HCT116 (cell line): ENCODE measurements around the gene PPP1R14C. TPM values are rescaled to one million over a fixed set of nuclear protein-coding genes. Genes with fewer than 3 reads are reported as not detected.

ENCODE experiments used
- ATAC-seq: fragments of 200-7000 bp; cut with Tn5 transposase; 2 replicates; pipeline ENCODE4 v1.9.1; 2020; ENCODE audit warnings: mild to moderate bottlenecking, moderate library complexity
- BruUV-seq: library from RNA; stranded (reverse); fragments of 400-500 nt; replicated peaks from 2 replicates; lab custom pipeline; 2021; lab: Mats Ljungman, UMichigan
- CTCF ChIA-PET: fragments of 300-600 bp; sonication (Branson Sonifier 250); formaldehyde crosslinking; loops from one replicate; lab custom pipeline; 2021; ENCODE audit warnings: antibody characterized with exemption; lab: Charles Lee
- POLR2A ChIA-PET: fragments of 300-600, 350-600 bp; sonication (Branson Sonifier 250); formaldehyde crosslinking; loops from one replicate; lab custom pipeline; 2021; ENCODE audit warnings: antibody characterized with exemption; lab: Charles Lee
- RAD21 ChIA-PET, 2 experiments: fragments of 300-600 bp; sonication (Branson Sonifier 250); formaldehyde crosslinking; loops; one replicate each; lab custom pipeline; 2023; ENCODE audit warnings: low total read pairs in 2 of 2; ENCODE audit not compliant: uncharacterized antibody in 2 of 2, unreplicated experiment in 2 of 2, low non-redundant PET in 1 of 2; lab: Charles Lee
- DNase-seq: peaks from one replicate; pipeline ENCODE4 v3.0.0-alpha.2; 2010; ENCODE audit warnings: low read depth, low spot score
- H2AFZ ChIP-seq: fragments of 200-600 bp; shearing (Covaris generic), sonication (generic); 2 replicates; pipeline ENCODE4 v1.6.1; 2017; ENCODE audit warnings: low read depth, mixed run types, mixed read lengths, antibody characterized with exemption, low read length; ENCODE audit not compliant: poor library complexity, severe bottlenecking
- H3K27ac ChIP-seq: 2 replicates; pipeline ENCODE4 v1.5.1; 2012; ENCODE audit warnings: low read depth, low read length
- H3K27me3 ChIP-seq: fragments of 200-600 bp; sonication (generic); 2 replicates; pipeline ENCODE4 v1.6.1; 2016; ENCODE audit warnings: mixed run types, low read length, mixed read lengths; ENCODE audit not compliant: insufficient read depth
- H3K36me3 ChIP-seq, 2 experiments: fragments of 200-500 bp in 1 of 2; fragments of 200-600 bp in 1 of 2; sonication (Bioruptor generic) in 1 of 2; sonication (generic) in 1 of 2; 2 replicates each; pipeline versions ENCODE4 v1.5.1 to v1.6.1; 2014 to 2016; ENCODE audit warnings: low read length in 2 of 2, inconsistent platforms in 1 of 2, mixed read lengths in 1 of 2, mixed run types in 1 of 2; ENCODE audit not compliant: insufficient read depth in 2 of 2, control insufficient read depth in 1 of 2
- H3K4me1 ChIP-seq, 2 experiments: fragments of 200-600 bp in 1 of 2; sonication (generic) in 1 of 2; 2 replicates each; pipeline versions ENCODE4 v1.5.1 to v1.6.1; 2012 to 2017; ENCODE audit warnings: low read length in 2 of 2, inconsistent platforms in 1 of 2, mild to moderate bottlenecking in 1 of 2, mixed read lengths in 1 of 2, mixed run types in 1 of 2, moderate library complexity in 1 of 2; ENCODE audit not compliant: insufficient read depth in 2 of 2, control insufficient read depth in 1 of 2
- H3K4me2 ChIP-seq: fragments of 200-600 bp; sonication (generic); 2 replicates; pipeline ENCODE4 v1.6.1; 2017; ENCODE audit warnings: mixed run types, low read length, mixed read lengths
- H3K4me3 ChIP-seq, 2 experiments: fragments of 200-600 bp in 1 of 2; sonication (generic) in 1 of 2; replicated peaks in 1 of 2; 2 replicates each; pipeline ENCODE4 v1.5.1; 2011 to 2016; ENCODE audit warnings: low read length in 2 of 2, control low read depth in 1 of 2, low read depth in 1 of 2, mild to moderate bottlenecking in 1 of 2, mixed read lengths in 1 of 2, mixed run types in 1 of 2
- H3K79me2 ChIP-seq: fragments of 200-600 bp; sonication (generic); 2 replicates; pipeline ENCODE4 v1.6.1; 2017; ENCODE audit warnings: mild to moderate bottlenecking, mixed run types, low read length, moderate library complexity, mixed read lengths; ENCODE audit not compliant: insufficient read depth
- H3K9ac ChIP-seq: fragments of 200-600 bp; sonication (generic); 2 replicates; pipeline ENCODE4 v1.6.1; 2016; ENCODE audit warnings: low read length, mixed read lengths
- H3K9me2 ChIP-seq: fragments of 200-600 bp; sonication (generic), shearing (Covaris generic); 2 replicates; pipeline ENCODE4 v1.6.1; 2017; ENCODE audit warnings: mixed run types, mild to moderate bottlenecking, moderate library complexity; ENCODE audit not compliant: insufficient read depth
- H3K9me3 ChIP-seq, 2 experiments: fragments of 200-500 bp in 1 of 2; fragments of 200-600 bp in 1 of 2; sonication (Bioruptor generic) in 1 of 2; sonication (generic) in 1 of 2; 2 replicates each; pipeline ENCODE4 v1.6.1; 2014 to 2017; ENCODE audit warnings: low read length in 2 of 2, mixed read lengths in 2 of 2, inconsistent platforms in 1 of 2, low read depth in 1 of 2, mild to moderate bottlenecking in 1 of 2, mixed run types in 1 of 2, moderate library complexity in 1 of 2; ENCODE audit not compliant: control insufficient read depth in 1 of 2, insufficient read depth in 1 of 2
- H4K20me1 ChIP-seq: fragments of 200-600 bp; sonication (generic), shearing (Covaris generic); 2 replicates; pipeline ENCODE4 v1.6.1; 2017; ENCODE audit warnings: mixed run types, mild to moderate bottlenecking, moderate library complexity; ENCODE audit not compliant: insufficient read depth
- ATF3 ChIP-seq: IDR thresholded peaks from 2 replicates; pipeline ENCODE4 v1.6.1; 2012
- CBX3 ChIP-seq: IDR thresholded peaks from 2 replicates; pipeline ENCODE4 v1.6.1; 2012; ENCODE audit warnings: low read depth
- EGR1 ChIP-seq: IDR thresholded peaks from 2 replicates; pipeline ENCODE4 v1.6.1; 2012; ENCODE audit warnings: low read depth
- ELF1 ChIP-seq: IDR thresholded peaks from 2 replicates; pipeline ENCODE4 v1.6.1; 2012; ENCODE audit warnings: low read depth, borderline replicate concordance
- EZH2 ChIP-seq: fragments of 200-600 bp; sonication (generic); IDR thresholded peaks from 2 replicates; pipeline ENCODE4 v1.6.1; 2017; ENCODE audit warnings: antibody characterized with exemption, mixed run types
- EZH2phosphoT487 ChIP-seq: fragments of 200-600 bp; IDR thresholded peaks from 2 replicates; pipeline ENCODE4 v1.6.1; 2018; ENCODE audit warnings: antibody characterized with exemption, borderline replicate concordance
- FOSL1 ChIP-seq: IDR thresholded peaks from 2 replicates; pipeline ENCODE4 v1.6.1; 2012; ENCODE audit warnings: low read depth
- JUND ChIP-seq: IDR thresholded peaks from 2 replicates; pipeline ENCODE4 v1.6.1; 2012
- POLR2A ChIP-seq: IDR thresholded peaks from 2 replicates; pipeline ENCODE4 v1.7.0; 2011; ENCODE audit warnings: borderline replicate concordance; ENCODE audit not compliant: insufficient read depth, insufficient read length; ENCODE audit errors: extremely low read depth
- POLR2AphosphoS5 ChIP-seq: IDR thresholded peaks from 2 replicates; pipeline ENCODE4 v1.6.1; 2011; ENCODE audit warnings: mild to moderate bottlenecking, low read depth, low read length, moderate library complexity
- RAD21 ChIP-seq: IDR thresholded peaks from 2 replicates; pipeline ENCODE4 v1.6.1; 2012; ENCODE audit warnings: low read depth, mild to moderate bottlenecking
- SP1 ChIP-seq: IDR thresholded peaks from 2 replicates; pipeline ENCODE4 v1.6.1; 2012; ENCODE audit warnings: low read depth
- SRF ChIP-seq: IDR thresholded peaks from 2 replicates; pipeline ENCODE4 v1.6.1; 2012; ENCODE audit warnings: low read depth
- YY1 ChIP-seq: IDR thresholded peaks from 2 replicates; pipeline ENCODE4 v1.6.1; 2011; ENCODE audit warnings: low read length, low read depth, moderate library complexity, mild to moderate bottlenecking; ENCODE audit not compliant: insufficient replicate concordance; ENCODE audit errors: extremely low read depth
- ZFX ChIP-seq: fragments of 450-650 bp; IDR thresholded peaks from 2 replicates; pipeline ENCODE4 v1.6.1; 2017
- intact Hi-C: fragments of 100-400 bp; cut with micrococcal nuclease; formaldehyde crosslinking; loops from 2 replicates; pipeline ENCODE4 v1.10.0; 2022
- total RNA-seq: library from RNA; stranded (reverse); gene quantifications from one replicate; pipeline ENCODE4 v1.2.1, GENCODE V29; 2021; ENCODE audit not compliant: unreplicated experiment
- TF ChIP-seq, protein P1 (sequence below): IDR thresholded peaks from 2 replicates; pipeline ENCODE4 v1.6.1; 2012
- TF ChIP-seq, protein P2 (sequence below), 3 experiments: fragments of 200-600 bp in 1 of 3; sonication (generic) in 1 of 3; IDR thresholded peaks in 2 of 3; conservative IDR thresholded peaks in 1 of 3; 2 replicates each; pipeline ENCODE4 v1.5.1; 2012 to 2017; ENCODE audit warnings: low read depth in 2 of 3, low read length in 2 of 3, antibody characterized with exemption in 1 of 3, borderline replicate concordance in 1 of 3, control low read depth in 1 of 3, mild to moderate bottlenecking in 1 of 3, mixed read lengths in 1 of 3, mixed run types in 1 of 3, moderate library complexity in 1 of 3; ENCODE audit not compliant: insufficient read depth in 1 of 3

PPP1R14C gene
- total RNA-seq, 1 experiment from 2014 or later: 7.8 TPM

GRCh38 chr6:150177259-150177951 is 34.6 kb downstream of the PPP1R14C start:
- Histone ChIP-seq H3K4me1 (no peaks in the 10 kb centered on the region), H3K9me3 (no peaks in the 10 kb centered on the region), H2AFZ (no peak overlapping the region), H3K27ac (no peak overlapping the region), H3K36me3 (no peaks in the 10 kb centered on the region), H3K9me2 (no peaks in the 10 kb centered on the region), H3K27me3 (no peaks in the 10 kb centered on the region), H3K79me2 (no peaks in the 10 kb centered on the region), H3K9ac (no peak overlapping the region), H4K20me1 (no peaks in the 10 kb centered on the region), H3K4me3 (no peak overlapping the region), H3K4me2 (no peak overlapping the region)
- no peak for DNase-seq
- CTCF ChIA-PET: no interaction called here
- RAD21 ChIA-PET: no interaction called here
- intact Hi-C loops: no loop called here
- TF ChIP-seq SP1 (no peak), FOSL1 (no peak), ZFX (no peak), EZH2phosphoT487 (no peak), POLR2A (no peak), YY1 (no peak), EGR1 (no peak), JUND (no peak), CBX3 (no peak), POLR2AphosphoS5 (no peak), ELF1 (no peak), ATF3 (no peak), EZH2 (no peak), SRF (no peak), RAD21 (no peak)
- TF ChIP-seq, protein P1, sequence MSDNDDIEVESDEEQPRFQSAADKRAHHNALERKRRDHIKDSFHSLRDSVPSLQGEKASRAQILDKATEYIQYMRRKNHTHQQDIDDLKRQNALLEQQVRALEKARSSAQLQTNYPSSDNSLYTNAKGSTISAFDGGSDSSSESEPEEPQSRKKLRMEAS: no peak
- TF ChIP-seq, protein P2, sequence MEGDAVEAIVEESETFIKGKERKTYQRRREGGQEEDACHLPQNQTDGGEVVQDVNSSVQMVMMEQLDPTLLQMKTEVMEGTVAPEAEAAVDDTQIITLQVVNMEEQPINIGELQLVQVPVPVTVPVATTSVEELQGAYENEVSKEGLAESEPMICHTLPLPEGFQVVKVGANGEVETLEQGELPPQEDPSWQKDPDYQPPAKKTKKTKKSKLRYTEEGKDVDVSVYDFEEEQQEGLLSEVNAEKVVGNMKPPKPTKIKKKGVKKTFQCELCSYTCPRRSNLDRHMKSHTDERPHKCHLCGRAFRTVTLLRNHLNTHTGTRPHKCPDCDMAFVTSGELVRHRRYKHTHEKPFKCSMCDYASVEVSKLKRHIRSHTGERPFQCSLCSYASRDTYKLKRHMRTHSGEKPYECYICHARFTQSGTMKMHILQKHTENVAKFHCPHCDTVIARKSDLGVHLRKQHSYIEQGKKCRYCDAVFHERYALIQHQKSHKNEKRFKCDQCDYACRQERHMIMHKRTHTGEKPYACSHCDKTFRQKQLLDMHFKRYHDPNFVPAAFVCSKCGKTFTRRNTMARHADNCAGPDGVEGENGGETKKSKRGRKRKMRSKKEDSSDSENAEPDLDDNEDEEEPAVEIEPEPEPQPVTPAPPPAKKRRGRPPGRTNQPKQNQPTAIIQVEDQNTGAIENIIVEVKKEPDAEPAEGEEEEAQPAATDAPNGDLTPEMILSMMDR (IDR thresholded peaks at IDR 0.05 in 2 of 3, conservative IDR thresholded peaks at IDR 0.05 in 1 of 3; ENCODE audit: borderline replicate concordance in 1 of 3, insufficient read depth in 1 of 3, low read depth in 2 of 3, low read length in 2 of 3): no peak
- POLR2A ChIA-PET: no interaction called here
- no TSS peak for BruUV-seq
- no peak for ATAC-seq
